GM18951 (cell line): ENCODE data around the gene ZNF175.

Experiments used
- POLR2A ChIP-seq: IDR thresholded peaks from 4 replicates; pipeline ENCODE4 v1.6.1; 2011; ENCODE audit warnings: mild to moderate bottlenecking; ENCODE audit not compliant: insufficient read length, insufficient read depth; ENCODE audit errors: extremely low read depth
- in situ Hi-C: fragments of 300-500 bp; cut with MboI; formaldehyde crosslinking; loops from one replicate; pipeline ENCODE4 v1.12.0; 2022; ENCODE audit warnings: low sequenced_read_pairs, mixed read lengths, inconsistent platforms; ENCODE audit not compliant: unreplicated experiment

The ZNF175 gene

GRCh38 chr19:51560339-51560738, 10.7 kb upstream of the ZNF175 start:
- in situ Hi-C loops = no loop called here

GRCh38 chr19:51564791-51565190, 6.3 kb upstream of the ZNF175 start:
- no peak for TF ChIP-seq POLR2A
- in situ Hi-C loops = no loop called here

More at GRCh38 chr19:51560339-51560738, 10.7 kb upstream of the ZNF175 start:
- no peak for TF ChIP-seq POLR2A

- no peak for TF ChIP-seq POLR2A
- in situ Hi-C loops = no loop called here
Observed at GRCh38 chr19:51565583-51565982, 5.5 kb upstream of the ZNF175 start.

GRCh38 chr19:51566489-51567100, 4.5 kb upstream of the ZNF175 start:
- in situ Hi-C loops = no loop called here
- no peak for TF ChIP-seq POLR2A

GRCh38 chr19:51567583-51567982, 3.5 kb upstream of the ZNF175 start:
- in situ Hi-C loops = no loop called here
- TF ChIP-seq POLR2A = no peak

GRCh38 chr19:51568456-51568855, 2.6 kb upstream of the ZNF175 start:
- in situ Hi-C loops = no loop called here
- no peak for TF ChIP-seq POLR2A

GRCh38 chr19:51571599-51571998, 516 bp downstream of the ZNF175 start:
- in situ Hi-C loops = no loop called here
- no peak for TF ChIP-seq POLR2A

GRCh38 chr19:51572410-51572809, 1.3 kb downstream of the ZNF175 start:
- in situ Hi-C loops = no loop called here
- TF ChIP-seq POLR2A = no peak

GRCh38 chr19:51572908-51573307, 1.8 kb downstream of the ZNF175 start:
- no peak for TF ChIP-seq POLR2A
- in situ Hi-C loops = no loop called here

- in situ Hi-C loops = no loop called here
- TF ChIP-seq POLR2A = no peak
Observed at GRCh38 chr19:51573331-51573730, 2.2 kb downstream of the ZNF175 start.

GRCh38 chr19:51576850-51577249, 5.8 kb downstream of the ZNF175 start:
- in situ Hi-C loops = no loop called here
- no peak for TF ChIP-seq POLR2A

- in situ Hi-C loops = no loop called here
- no peak for TF ChIP-seq POLR2A
Observed at GRCh38 chr19:51586103-51586728, 15.1 kb downstream of the ZNF175 start.

GRCh38 chr19:51586799-51587198, 15.7 kb downstream of the ZNF175 start:
- in situ Hi-C loops = no loop called here
- no peak for TF ChIP-seq POLR2A
